HG03520 (cell line): Measurements from ENCODE around the gene EEFSEC.

Experiments
- ATAC-seq: cut with Tn5 transposase; IDR thresholded peaks from one replicate; pipeline ENCODE4 v1.9.1; 2021; ENCODE audit warnings: mild to moderate bottlenecking, moderate library complexity; ENCODE audit not compliant: unreplicated experiment

Gene EEFSEC

GRCh38 chr3:128379367-128380160, 226.3 kb downstream of the EEFSEC start:
- ATAC-seq = no peak

GRCh38 chr3:128380295-128380694, 227.0 kb downstream of the EEFSEC start:
- ATAC-seq = no peak

- ATAC-seq = no peak
Observed at GRCh38 chr3:128380719-128381118, 227.4 kb downstream of the EEFSEC start.

GRCh38 chr3:128381609-128382008, 228.3 kb downstream of the EEFSEC start:
- ATAC-seq = no peak

- no peak for ATAC-seq
Observed at GRCh38 chr3:128382221-128382807, 229.0 kb downstream of the EEFSEC start.

GRCh38 chr3:128383316-128384235, 230.3 kb downstream of the EEFSEC start:
- no peak for ATAC-seq

GRCh38 chr3:128385080-128385832, 232.0 kb downstream of the EEFSEC start:
- no peak for ATAC-seq

- ATAC-seq = no peak
Observed at GRCh38 chr3:128388932-128389331, 235.7 kb downstream of the EEFSEC start.

- ATAC-seq = no peak
Observed at GRCh38 chr3:128390867-128391266, 237.6 kb downstream of the EEFSEC start.

- ATAC-seq = no peak
Observed at GRCh38 chr3:128392021-128392420, 238.7 kb downstream of the EEFSEC start.

GRCh38 chr3:128392818-128393544, 239.7 kb downstream of the EEFSEC start:
- no peak for ATAC-seq

GRCh38 chr3:128394033-128394432, 240.8 kb downstream of the EEFSEC start:
- no peak for ATAC-seq

GRCh38 chr3:128395046-128395445, 241.8 kb downstream of the EEFSEC start:
- ATAC-seq = no peak

- no peak for ATAC-seq
Observed at GRCh38 chr3:128395500-128396162, 242.3 kb downstream of the EEFSEC start.

GRCh38 chr3:128397484-128397883, 244.2 kb downstream of the EEFSEC start:
- ATAC-seq = no peak

- ATAC-seq = no peak
Observed at GRCh38 chr3:128398586-128398985, 245.3 kb downstream of the EEFSEC start.

GRCh38 chr3:128399221-128399915, 246.1 kb downstream of the EEFSEC start:
- no peak for ATAC-seq

GRCh38 chr3:128400671-128401070, 247.4 kb downstream of the EEFSEC start:
- ATAC-seq = no peak

GRCh38 chr3:128402319-128402718, 249.0 kb downstream of the EEFSEC start:
- no peak for ATAC-seq
